ENCODE data around the gene TRIM65. TPM values are rescaled to one million over a fixed set of nuclear protein-coding genes. Genes with fewer than 3 reads are reported as not detected.

The TRIM65 gene
- total and polyA plus RNA-seq, 2 of the 13 experiments (the other 11 are each of a cell fraction or from before 2014, with no cell fraction given) = 10.3 to 22.4 TPM

DNA sequence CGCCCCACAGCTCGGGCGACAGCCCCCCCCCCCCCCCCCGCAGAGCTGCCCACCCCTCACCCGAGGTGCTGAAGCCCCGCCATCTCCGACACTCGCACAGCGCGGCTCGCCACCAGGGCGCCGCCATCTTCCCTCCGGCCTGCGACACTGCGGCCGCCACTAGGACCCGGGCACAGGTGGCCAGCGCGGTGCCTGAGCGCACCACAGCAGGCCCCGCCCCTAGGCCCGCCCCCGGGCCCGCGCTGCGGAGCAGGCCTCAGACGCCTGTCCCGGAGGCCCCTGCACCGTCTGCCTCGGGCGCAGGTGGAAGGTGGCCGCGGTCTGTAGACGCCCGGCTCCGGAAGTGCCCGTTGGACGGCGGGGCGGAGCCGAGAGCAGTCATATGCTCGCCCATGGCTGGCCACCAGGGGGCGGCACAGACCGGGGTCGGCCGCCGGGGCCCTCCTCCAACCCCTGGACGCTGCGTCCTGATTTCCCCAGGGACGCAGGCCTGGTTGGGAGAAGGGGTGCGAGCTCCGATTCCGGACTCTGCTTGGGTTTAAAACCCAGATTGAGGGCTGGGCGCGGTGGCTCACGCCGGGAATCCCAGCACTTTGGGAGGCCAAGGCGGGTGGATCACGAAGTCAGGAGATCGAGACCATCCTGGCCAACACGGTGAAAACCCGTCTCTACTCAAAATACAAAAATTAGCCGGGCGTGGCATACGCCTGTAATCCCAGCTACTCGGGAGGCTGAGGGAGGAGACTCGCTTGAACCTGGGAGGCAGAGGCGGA is 8.2 kb upstream of the TRIM65 start, which contains the start of gene MRPL38 (continued):
- TF ChIP-seq RXRB (CRISPR knock-in tag; IDR thresholded peaks at IDR 0.05; ENCODE audit: borderline replicate concordance) (peak; percentile 92), ZMYM4 (CRISPR knock-in tag; IDR thresholded peaks at IDR 0.05) (peak; percentile 74), NFATC3 (CRISPR knock-in tag; IDR thresholded peaks at IDR 0.05) (peak; percentile 77; the same call in 1 of the 2 replicates), MAFF (IDR thresholded peaks at IDR 0.05; ENCODE audit: low read depth, low read length) (no peak), TAF15 (IDR thresholded peaks at IDR 0.05; ENCODE audit: low read depth, low read length, poor library complexity, severe bottlenecking) (no peak), SOX5 (CRISPR knock-in tag; IDR thresholded peaks at IDR 0.05; ENCODE audit: borderline replicate concordance) (peak; percentile 86), RBM39 (IDR thresholded peaks at IDR 0.05; ENCODE audit: low read depth, low read length, poor library complexity, severe bottlenecking) (peak; percentile 45), ATF4 (CRISPR knock-in tag; IDR thresholded peaks at IDR 0.05) (peak in 1 of 2 experiments; percentile 68; a peak in 2 of 4 replicates), ZEB1 (IDR thresholded peaks at IDR 0.05; ENCODE audit: insufficient replicate concordance, low read depth) (peak; percentile 91), FOXC1 (CRISPR knock-in tag; IDR thresholded peaks at IDR 0.05; ENCODE audit: borderline replicate concordance) (peak; percentile 94; the same call in 1 of the 2 replicates), ZNF432 (CRISPR knock-in tag; IDR thresholded peaks at IDR 0.05; ENCODE audit: borderline replicate concordance) (no peak), MXD3 (CRISPR knock-in tag; IDR thresholded peaks at IDR 0.05) (peak; percentile 91), SIN3A (IDR thresholded peaks at IDR 0.05; ENCODE audit: borderline replicate concordance, low read depth, low read length) (peak; percentile 88), HNRNPH1 (optimal IDR thresholded peaks at IDR 0.05; ENCODE audit: low read depth, low read length) (no peak), ZNF772 (CRISPR knock-in tag; IDR thresholded peaks at IDR 0.05) (peak; percentile 99), TCF7 (IDR thresholded peaks at IDR 0.05; ENCODE audit: low read depth) (no peak), ZNF883 (CRISPR knock-in tag; IDR thresholded peaks at IDR 0.05; ENCODE audit: not compliant biosample characterization) (peak; percentile 90), HMGA1 (CRISPR knock-in tag; conservative IDR thresholded peaks at IDR 0.05) (no peak), BCLAF1 (IDR thresholded peaks at IDR 0.05) (no peak), PRMT3 (CRISPR knock-in tag; IDR thresholded peaks at IDR 0.05; ENCODE audit: borderline replicate concordance, low read depth) (no peak; the same call in 1 of the 2 replicates), SP2 (CRISPR knock-in tag; IDR thresholded peaks at IDR 0.05) (peak; percentile 36; the same call in 1 of the 2 replicates)
- TF ChIP-seq, protein P1, sequence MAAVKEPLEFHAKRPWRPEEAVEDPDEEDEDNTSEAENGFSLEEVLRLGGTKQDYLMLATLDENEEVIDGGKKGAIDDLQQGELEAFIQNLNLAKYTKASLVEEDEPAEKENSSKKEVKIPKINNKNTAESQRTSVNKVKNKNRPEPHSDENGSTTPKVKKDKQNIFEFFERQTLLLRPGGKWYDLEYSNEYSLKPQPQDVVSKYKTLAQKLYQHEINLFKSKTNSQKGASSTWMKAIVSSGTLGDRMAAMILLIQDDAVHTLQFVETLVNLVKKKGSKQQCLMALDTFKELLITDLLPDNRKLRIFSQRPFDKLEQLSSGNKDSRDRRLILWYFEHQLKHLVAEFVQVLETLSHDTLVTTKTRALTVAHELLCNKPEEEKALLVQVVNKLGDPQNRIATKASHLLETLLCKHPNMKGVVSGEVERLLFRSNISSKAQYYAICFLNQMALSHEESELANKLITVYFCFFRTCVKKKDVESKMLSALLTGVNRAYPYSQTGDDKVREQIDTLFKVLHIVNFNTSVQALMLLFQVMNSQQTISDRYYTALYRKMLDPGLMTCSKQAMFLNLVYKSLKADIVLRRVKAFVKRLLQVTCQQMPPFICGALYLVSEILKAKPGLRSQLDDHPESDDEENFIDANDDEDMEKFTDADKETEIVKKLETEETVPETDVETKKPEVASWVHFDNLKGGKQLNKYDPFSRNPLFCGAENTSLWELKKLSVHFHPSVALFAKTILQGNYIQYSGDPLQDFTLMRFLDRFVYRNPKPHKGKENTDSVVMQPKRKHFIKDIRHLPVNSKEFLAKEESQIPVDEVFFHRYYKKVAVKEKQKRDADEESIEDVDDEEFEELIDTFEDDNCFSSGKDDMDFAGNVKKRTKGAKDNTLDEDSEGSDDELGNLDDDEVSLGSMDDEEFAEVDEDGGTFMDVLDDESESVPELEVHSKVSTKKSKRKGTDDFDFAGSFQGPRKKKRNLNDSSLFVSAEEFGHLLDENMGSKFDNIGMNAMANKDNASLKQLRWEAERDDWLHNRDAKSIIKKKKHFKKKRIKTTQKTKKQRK (IDR thresholded peaks at IDR 0.05; ENCODE audit: low read length) = no peak

All from HepG2 (cell line).